NCI-H1417 (cell line): ENCODE data around the gene TBX21.
"Not testable (repeated sequence)": the region's sequence is repeated elsewhere in the genome, so short reads cannot be mapped to it uniquely, and the experiment has no call there.

Experiments
- DNase-seq, 3 experiments: peaks; one replicate each; lab custom pipeline; 2025; lab: John Stamatoyannopoulos, UW

Gene TBX21

GRCh38 chr17:47732399-47733046 is 513 bp upstream of the TBX21 start:
- no peak for DNase-seq

DNA sequence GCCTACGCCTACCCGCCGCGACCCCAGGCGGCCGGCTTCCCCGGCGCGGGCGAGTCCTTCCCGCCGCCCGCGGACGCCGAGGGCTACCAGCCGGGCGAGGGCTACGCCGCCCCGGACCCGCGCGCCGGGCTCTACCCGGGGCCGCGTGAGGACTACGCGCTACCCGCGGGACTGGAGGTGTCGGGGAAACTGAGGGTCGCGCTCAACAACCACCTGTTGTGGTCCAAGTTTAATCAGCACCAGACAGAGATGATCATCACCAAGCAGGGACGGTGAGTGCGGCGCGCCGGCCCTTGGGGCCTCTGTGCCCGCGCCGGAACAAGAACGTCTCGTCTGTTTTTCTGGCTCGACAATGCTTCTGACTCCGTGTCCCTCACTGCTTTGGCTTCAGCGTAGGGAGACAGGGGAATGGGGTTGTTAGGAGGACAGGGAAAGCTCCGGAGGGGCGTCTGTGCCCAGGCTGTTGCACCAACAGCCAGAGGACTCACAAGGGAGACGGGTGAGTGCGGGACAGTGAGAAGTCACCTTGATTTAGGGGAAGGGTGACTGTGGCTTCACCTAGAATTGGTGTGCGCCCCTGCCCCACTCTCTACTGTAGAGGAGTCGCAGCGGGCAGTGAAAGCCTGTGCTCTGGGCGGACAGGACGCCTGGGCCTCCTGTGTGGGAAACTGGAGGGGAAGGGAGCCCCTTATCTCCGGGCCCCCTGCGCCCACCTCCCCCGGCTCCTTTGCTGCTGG is 806 bp downstream of the TBX21 start:
- DNase-seq = peak in 2 of 3 experiments; percentile 62 to 69

- no peak for DNase-seq
Observed at GRCh38 chr17:47735139-47735464, 2.1 kb downstream of the TBX21 start.

DNA sequence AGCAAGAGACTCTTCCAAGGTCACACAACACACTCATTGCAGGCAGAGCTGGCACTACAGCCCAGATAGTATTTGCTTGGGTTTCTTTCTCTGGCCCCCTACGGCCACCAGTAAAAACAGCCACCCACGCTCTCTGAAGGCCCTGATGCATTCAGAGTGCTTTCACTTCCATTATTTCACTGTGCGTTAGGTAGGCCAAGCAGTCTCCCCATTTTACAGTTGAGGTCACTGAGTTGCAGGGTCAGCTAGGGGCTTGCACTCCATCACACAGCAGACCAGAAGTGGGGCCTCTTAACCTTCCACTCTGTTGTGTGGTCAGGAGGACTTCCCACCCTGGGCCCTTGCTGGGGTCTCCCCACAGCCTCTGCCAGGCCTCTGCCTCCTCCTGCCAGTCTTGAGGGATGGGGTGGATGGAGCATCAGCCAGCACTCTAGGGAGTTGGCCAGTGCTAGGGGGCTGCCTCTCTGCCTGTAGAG is 2.5 kb downstream of the TBX21 start:
- no peak for DNase-seq

- no peak for DNase-seq
Observed at GRCh38 chr17:47736501-47737495, 3.8 kb downstream of the TBX21 start.

DNA sequence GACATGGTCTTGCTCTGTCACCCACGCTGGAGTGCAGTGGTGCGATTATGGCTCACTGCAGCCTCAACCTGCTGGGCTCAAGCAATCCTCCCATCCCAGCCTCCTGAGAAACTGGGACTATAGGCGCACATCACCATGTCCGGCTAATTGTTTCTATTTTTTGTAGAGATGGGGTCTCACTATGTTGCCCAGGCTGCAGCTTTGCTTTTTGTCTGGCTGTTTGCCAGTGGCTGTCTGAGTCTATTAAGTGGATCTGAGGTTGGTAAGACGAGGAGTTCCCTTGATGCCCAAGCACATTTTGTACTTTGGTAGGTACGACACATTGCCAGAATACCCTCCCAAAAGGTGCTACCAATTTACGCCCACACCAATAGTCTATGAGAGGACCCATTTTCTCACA is 5.1 kb downstream of the TBX21 start:
- no peak for DNase-seq

DNA sequence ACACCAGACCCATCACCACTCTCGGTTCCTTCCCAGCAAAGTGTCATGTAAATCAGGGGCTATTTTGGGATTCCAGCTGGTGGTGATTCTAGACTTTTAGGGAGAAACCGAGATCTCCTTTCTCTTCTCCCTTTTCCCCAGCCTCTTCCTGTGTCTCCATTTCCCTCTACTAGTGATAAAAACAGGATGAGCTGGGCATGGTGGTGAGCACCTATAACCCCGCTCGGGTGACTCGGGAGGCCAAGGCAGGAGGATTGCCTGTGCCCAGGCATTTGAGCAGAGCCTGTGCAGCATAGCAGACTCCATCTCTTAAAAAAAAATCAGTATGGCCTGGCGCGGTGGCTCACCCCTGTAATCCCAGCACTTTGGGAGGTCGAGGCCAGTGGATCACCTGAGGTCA is 6.1 kb downstream of the TBX21 start:
- no peak for DNase-seq

DNA sequence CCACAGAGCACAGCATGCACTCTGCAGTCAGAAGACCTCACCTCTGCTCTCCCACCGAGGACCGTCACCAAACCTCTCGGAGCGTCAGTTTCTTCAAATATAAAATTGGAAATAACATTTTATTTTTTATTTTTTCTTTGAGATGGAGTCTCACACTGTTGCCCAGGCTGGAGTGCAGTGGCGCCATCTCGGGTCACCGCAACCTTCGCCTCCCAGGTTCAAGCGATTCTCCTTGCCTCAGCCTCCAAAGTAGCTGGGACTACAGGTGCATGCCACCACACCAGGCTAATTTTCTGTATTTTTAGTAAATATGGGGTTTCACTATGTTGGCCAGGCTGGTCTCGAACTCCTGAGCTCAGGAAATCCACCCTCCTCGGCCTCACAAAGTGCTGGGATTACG is 6.9 kb downstream of the TBX21 start:
- not testable (repeated sequence) for DNase-seq

DNA sequence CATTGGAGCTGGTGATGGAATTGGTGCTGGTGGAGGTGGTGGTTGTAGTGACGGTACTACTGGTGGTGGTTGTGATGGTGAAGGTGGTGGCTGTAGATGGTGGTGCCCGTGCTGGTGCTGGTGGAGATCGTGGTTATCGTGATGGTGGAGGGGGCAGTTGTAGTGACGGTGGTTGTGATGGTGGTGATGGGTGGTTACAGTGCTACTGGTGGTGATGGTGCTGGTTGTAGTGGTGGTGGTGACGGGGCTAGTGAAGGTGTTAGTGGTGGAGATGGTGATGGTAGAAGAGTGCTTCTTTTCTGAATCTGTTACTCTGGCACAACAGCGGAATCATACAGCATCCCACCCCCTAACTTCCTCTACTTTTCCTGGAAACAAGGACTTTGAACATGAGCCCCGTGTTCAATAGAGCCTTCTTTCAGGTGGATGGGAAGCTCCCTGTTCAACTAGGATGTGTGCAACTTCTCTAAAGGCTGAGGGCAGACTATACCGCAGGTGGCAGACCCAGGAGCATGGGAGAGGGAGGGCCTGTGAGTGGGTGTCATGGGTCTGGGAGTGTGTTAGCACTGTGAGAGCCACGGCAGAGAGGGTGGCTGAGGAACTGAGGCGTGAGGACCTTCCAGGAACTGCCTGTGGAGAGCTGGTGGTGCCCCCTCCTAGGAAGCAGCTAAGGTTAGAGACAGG is 8.2 kb downstream of the TBX21 start:
- DNase-seq = no peak

DNA sequence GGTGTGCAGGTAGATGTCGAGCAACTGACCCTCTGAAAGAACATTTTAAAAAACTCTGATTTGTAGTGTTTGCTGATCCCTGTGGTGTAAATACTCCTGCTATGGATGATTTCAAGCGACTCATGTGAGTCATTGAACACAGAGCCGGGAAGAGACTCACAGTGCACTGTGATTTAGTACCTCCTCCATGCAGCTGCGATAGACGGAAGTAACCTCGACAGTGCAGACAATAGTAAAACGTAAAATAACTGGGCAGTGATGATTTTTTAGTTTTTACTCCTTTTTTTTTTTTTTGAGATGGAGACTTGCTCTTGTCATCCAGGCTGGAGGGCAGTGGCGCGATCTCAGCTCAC is 8.7 kb downstream of the TBX21 start:
- no peak for DNase-seq

DNA sequence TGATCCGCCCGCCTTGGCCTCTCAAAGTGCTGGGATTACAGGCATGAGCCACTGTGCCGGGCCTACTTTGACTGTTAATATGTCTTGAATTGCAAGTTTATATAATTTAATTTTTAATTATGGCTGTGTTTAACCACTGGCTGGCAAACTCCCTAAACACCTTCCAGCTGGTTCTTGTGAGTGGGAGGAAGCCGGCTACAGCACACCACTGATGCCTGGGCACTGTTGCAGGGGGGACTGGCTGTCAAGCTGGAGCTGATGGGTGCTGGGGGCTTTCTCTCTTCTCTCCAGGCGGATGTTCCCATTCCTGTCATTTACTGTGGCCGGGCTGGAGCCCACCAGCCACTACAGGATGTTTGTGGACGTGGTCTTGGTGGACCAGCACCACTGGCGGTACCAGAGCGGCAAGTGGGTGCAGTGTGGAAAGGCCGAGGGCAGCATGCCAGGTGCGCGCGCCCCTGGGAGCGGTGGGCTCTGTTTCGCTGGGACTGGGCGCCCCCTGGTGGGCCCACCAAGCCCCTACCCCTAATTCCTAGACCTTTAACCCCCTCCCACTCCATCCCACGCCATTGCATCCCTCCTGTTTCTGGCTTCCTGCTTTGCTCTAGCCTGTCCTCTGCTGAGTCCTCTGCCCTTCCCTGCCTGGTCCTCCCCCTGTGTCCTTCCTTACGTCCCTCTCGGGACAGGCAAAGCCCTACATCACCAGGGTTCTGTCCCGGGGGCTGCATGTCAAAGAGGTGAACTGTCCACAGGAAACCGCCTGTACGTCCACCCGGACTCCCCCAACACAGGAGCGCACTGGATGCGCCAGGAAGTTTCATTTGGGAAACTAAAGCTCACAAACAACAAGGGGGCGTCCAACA is 9.5 kb downstream of the TBX21 start:
- peak in 2 of 3 experiments; percentile 31 to 69 for DNase-seq

GRCh38 chr17:47744168-47745036 is 11.4 kb downstream of the TBX21 start:
- no peak for DNase-seq

- DNase-seq = no peak
Observed at GRCh38 chr17:47745037-47745380, 12.0 kb downstream of the TBX21 start.

DNA sequence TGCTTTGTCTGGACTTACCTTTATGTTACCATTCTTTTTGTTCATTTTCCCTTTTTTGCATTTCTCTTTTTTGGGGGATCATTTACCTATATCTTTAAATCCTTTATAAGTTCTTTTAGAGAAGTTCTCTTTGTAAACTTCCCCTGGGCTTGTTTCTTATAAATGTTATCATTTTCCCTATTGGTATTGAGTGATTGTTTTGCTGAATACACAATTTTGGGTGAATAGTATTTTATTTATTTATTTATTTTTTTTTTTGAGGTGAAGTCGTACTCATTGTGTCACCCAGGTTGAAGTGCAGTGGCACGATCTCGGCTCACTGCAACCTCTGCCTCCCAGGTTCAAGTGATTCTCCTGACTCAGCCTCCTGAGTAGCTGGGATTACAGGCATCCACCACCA is 18.4 kb downstream of the TBX21 start:
- no peak for DNase-seq

DNA sequence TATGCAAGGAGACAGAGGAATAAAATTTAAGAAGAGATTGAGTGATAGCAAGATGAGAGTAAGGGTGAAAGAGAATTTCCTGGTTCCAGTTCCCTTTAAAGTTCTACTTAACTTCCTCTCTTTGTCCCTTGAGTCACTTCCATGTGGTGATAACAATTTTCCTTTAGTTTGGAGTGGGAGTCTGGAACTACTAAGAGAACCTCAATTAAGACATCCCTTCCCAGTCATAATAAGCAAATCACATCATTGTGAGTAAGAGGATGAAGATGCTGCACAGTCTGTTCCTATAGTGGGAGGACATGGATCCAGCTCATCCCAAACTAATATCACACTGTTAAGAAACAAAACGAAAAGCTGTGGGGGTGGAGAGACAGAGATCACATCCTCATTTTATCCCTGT is 24.4 kb downstream of the TBX21 start:
- DNase-seq = no peak

GRCh38 chr17:47760409-47761140 is 27.5 kb downstream of the TBX21 start:
- no peak for DNase-seq

DNA sequence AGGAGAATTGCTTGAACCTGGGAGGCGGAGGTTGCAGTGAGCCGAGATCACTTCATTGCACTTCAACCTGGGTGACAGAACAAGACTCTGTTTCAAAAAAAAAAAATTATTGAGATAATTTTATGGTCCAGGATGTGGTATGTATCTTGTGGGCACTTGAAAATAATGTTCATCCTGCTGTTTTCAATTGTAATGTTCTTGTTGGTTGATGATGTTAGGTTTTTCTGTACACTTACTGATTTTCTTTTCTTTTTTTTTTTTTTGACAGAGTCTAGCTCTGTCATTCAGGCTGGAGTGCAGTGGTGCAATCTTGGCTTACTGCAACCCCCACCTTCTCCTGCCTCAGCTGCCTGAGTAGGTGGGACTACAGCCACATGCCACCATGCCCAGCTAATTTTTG is 29.7 kb downstream of the TBX21 start:
- DNase-seq = no peak

DNA sequence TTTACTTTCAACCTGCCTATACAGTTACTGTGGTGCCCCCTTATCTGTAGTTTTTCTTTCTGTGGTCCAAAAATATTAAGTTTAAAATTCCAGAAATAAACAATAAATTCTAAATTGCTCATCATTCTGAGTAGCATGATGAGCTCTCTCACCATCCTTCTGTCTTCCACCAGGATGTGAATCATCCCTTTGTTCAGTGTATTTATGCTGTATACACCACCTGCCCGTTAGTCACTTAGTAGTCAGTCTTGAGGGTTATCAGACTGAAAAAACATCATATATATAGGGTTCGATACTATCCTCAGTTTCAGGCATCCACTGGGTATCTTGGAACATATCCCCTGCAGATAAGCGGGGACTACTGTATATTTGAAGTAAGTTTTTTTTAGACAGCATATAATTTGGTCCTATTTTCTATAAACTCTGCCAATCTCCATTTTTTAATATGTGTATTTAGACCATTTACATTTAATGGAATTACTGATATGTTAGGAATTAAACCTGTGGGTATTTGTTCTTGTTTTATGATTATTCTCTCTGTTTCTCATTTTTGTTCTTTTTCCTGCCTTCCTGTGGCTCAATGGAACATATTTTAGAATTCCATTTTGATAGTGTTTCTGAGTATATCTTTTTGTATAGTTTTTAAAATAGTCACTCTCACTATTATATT is 31.0 kb downstream of the TBX21 start:
- DNase-seq = no peak

DNA sequence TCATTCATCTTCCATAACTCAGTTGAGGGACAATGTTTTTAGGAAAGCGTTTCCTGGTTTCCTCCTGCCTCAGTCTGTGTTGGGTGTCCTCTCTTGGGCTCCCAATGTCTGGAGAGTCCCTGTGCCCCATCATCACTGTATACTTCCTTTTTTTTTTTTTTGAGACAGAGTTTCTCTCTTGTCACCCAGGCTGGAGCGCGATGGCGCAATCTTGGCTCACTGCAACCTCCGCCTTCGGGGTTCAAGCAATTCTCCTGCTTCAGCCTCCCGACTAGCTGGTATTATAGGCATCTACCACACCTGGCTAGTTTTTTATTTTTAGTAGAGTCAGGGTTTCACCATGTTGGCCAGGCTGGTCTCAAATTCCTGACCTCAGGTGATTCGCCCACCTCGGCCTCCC is 40.6 kb downstream of the TBX21 start:
- not testable (repeated sequence) for DNase-seq
